SIG-M5 treated with dmso at 0.1 percent for 504 hours (cell line): ENCODE results near the gene TMPRSS13.
A peak's percentile ranks its signal among the peaks of the same experiment; 100 is the strongest.
"Not testable (repeated sequence)": the region's sequence is repeated elsewhere in the genome, so short reads cannot be mapped to it uniquely, and the experiment has no call there.

Experiments
- DNase-seq: peaks from one replicate; lab custom pipeline; 2025; ENCODE audit not compliant: unreplicated experiment; lab: John Stamatoyannopoulos, UW

The TMPRSS13 gene

DNA sequence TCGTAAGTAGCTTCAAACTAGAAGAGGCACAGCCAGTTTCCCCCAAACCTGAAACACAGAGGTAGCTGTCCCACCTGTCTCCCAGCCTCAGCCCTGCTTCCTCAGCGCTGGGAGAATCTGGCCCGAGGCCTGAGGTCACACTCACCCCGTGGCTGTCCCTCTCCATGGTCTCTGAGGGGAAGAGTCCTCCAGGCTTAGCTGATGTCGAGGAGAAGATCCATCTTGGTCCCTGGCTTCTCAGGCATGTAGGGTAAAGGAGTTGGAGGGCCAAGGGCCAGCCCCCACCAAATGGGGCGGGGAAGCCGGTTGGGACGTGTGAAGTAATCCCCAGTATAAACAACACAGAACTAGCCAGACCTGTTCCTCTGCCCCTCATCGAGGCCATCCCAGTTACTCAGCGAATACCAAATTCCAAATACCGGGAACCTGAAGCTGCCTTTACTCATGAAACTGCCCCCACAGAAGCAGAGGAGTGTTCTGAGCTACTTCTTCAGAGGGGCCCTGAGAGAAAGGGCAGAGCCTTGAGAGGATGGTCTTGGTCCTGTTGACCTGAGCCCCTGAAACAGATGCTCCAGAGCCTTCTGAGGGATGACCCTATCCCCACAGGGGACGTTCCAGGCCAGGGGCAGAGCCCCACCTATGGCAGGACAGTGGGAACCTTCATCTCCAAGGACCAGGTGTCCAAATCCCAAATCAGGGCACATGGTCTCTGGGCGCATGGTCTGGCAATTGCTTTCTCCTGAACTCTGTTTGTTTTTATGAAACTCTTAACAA is at the start of gene TMPRSS13:
TSS of gene TMPRSS13 (minus strand) at position 261 of the 774 bp plus-strand sequence. CDS start at position 166, 95 bp downstream.
- DNase-seq = peak; percentile 55

DNA sequence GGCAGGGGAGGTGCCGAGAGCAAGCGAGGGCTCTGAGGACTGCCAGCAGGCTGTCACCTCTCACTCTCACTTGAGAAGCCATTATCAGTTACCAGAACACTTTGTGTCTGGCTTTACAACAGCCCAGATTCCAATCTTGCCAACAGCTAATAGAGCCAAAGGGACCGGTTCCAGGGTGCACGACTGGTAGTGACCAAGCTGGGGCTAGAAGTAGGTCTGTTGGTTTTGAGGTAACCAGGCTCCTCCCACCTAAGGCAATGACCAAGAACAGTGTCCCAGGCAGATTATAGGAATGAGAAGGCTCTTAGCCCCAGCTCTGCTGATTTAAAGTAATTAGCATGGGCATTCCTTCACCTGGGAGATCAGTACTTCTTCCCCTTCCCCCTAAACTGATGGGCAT is 49.8 kb upstream of the TMPRSS13 start:
- DNase-seq = no peak

DNA sequence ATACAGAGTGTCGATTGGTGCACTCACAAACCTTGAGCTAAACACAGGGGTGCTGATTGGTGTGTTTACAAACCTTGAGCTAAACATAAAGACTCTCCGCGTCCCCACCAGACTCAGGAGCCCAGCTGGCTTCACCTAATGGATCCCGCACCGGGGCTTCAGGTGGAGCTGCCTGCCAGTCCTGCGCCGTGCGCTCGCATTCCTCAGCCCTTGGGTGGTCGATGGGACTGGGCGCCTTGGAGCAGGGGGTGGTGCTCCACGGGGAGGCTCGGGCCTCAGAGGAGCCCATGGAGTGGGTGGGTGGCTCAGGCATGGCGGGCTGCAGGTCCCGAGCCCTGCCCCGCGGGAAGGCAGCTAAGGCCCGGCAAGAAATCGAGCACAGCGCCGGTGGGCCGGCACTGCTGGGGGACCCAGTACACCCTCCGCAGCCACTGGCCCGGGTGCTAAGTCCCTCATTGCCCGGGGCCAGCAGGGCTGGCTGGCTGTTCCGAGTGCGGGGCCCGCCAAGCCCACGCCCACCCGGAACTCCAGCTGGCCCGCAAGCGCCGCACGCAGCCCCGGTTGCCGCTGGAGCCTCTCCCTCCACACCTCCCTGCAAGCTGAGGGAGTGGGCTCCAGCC is 49.2 kb upstream of the TMPRSS13 start:
- not testable (repeated sequence) for DNase-seq

DNA sequence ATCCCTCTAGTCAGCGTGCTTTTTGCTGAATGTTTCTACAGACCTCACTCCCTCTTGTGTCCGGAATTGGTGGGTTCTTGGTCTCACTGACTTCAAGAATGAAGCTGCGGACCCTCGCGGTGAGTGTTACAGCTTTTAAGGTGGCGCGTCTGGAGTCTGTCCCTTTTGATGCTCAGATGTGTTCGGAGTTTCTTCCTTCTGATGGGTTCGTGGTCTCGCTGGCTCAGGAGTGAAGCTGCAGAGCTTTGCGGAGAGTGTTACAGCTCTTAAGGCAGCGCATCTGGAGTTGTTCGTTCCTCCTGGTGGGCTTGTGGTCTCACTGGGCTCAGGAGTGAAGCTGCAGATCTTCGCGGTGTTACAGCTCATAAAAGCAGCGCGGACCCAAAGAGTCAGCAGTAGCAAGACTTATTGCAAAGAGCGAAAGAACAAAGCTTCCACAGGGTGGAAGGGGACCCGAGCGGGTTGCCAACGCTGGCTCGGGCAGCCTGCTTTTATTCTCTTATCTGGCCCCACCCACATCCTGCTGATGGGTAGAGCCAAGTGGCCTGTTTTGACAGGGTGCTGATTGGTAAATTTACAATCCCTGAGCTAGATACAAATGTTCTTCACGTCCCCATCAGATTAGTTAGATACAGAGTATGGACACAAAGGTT is 48.5 kb upstream of the TMPRSS13 start:
- DNase-seq = not testable (repeated sequence)

DNA sequence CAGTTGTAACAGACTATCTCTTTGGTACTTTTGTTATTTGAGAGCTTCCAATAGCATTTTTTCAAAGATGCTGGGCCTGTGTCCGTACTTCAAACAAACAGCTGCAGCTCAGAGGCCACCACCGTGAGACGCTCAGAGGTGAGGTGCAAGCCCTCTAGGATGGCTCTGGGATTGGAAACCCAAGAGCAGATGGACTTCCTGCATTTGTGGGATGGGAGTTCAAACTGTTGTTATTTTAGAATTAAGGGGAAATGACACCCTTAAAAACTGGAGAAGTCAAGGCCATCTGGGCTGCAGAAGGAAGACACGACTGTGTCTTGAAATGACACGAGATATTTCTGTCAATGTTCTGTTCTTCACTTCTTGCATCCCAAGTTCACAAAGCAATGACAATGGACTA is 47.8 kb upstream of the TMPRSS13 start:
- no peak for DNase-seq

DNA sequence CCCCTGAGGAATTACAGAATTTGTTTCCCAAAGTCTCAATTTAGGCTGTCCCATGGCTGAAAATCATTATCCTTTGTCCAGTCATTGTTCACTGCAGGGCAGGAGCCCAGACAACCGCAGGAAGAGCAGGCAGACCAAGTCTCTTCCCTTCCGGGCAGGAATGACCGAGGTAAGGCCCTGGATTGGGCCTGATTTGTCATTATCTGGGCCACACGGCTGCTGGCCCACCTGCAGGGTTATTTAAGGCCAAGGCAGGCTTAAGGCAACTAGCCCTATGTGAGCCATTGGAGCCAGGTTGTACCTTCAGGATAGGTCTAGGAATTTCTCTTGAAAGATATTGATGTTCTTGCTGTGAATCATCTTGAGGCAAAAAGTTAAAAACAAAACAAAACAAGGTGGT is 47.2 kb upstream of the TMPRSS13 start:
- no peak for DNase-seq

DNA sequence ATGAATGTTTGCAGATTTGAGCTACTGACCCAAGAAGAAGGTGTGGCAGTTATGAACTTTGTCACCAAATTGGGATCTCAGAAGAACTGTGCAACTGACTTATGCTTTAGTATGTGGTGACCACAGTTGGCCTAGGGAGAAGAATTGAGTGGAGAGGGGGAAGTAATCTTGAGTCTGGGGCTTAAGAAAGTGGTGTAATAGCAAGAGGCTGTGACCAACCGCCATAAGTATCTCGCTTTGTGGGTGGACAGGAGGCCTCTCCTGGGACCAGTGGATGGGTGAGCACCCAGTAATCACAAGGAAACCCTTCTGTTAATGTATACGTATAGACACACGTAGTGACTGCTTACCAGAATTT is 44.3 kb upstream of the TMPRSS13 start:
- DNase-seq = peak; percentile 32

DNA sequence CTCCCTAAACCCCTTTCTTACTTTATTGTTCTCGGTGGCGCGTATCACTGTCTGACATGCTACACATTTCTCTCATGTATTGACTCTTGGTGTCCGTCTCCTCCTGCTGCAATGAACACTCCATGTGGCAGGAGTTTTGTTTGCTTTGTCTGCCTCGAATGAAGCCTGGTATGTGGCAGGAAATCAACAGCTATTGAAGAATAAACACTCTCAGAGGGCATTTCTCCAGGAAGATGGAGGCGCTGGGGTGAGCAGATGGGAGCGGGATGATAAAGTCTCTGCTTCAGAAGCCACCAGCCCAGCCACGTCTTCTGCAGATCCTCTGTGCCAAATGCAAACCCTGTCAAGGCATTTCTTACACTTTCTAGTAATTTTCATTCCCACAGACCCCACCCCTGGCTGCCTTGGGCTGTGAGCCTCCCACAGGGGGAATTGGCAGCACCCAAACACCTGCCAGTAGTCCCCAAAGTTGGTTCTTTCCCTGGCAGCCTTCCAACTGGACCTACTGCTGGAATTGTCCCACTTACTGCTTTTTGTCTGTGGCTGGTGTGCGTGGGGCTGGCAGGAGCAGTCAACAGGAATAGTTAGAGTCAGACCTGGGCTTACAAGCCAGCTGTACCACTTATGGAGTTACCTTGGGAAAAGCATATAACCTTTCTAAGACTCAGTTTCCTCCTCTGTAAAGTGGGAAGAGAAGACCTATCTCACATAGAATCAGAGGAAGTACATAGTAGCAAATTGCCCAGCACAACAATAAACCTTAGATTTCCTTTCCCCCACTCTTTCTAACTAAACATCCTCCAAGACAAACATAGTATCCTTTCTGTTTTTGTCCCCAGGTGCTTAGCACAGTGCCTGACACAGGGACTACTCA is 43.7 kb upstream of the TMPRSS13 start:
- DNase-seq = no peak

DNA sequence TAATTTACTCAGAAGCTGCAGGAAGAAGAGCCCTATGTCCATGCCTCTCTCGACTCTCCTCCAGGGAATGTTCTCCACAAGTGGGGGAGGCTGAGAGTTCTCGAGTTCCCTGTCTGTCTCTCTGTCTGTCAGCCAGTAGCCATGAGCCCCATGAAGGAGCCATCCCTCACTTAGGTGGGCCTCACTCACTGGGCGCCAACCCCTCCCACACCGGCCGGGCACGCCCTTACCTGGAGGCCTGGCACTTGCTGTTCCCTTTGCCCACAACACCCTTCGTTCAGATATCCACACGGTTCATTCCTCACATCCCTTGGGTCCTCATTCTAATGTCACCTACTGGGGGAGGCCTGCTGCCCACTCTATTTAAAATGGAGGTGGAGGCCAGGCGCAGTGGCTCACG is 42.8 kb upstream of the TMPRSS13 start:
- DNase-seq = no peak

DNA sequence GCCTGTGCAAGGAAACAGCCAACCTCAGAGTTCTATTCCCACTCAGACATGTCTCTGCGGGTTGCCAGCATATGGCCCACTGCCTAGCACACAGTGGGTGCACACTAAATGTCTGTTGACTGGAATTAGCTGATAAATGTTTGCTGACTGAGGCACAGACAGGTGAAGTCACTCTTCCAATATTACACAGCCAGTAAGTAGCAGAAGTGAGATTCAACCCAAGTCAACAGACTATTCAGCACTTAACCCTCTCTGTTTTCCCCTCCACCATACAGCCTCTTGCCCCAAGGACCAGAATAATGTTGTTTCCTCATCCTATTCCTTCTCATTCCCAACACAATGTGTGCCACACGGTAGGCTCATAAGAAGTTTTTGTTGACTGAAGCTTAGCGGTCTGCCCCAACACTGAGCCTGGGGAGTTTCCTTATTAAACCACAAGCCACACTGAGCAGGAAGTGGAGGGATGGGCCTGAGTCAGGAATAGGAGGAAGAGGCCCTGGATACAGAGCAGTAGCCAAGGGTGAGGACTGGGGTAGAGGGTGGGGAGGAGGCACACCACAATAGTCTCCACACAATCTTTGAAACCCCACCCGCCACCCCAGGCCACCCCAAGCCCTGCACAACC is 41.3 kb upstream of the TMPRSS13 start:
- DNase-seq = peak; percentile 79

DNA sequence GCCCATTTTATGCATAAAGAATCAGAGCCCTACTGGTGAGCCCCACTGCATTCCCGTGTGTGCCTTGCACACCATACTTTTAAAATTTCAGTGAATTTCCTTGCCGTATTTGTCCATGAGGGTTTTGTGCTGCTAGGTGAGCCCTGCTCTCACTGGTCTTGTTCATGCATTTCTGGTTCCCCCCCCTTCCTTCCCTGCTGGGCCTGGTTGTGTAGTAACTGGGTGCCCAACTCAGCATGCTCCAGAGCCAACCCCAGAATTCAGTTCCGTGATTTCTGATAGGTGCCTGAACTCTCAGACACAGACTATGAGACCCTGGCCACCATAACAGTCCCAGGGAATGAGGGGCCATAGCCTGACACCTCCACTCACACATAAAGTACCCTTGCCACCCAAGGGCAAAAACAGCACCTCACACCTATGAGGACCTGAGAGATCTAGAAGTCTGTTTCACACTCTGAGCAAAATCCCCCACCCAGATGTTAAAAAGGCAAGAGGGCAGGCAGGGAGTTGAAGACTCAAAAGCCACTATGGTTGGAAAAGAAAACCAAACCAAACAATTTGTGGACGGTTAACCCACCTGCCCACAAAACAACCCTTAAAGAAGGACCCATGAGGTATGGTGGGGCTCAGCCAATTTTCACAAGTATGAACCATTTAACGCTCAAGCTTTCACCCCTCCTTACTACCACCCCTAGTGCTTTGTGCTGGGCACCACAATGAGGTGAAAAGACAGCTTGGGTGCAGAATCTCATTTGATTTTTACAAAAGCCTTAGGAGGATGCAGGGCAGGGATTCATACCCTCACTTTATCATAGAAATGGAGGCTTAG is 40.2 kb upstream of the TMPRSS13 start:
- DNase-seq = no peak

DNA sequence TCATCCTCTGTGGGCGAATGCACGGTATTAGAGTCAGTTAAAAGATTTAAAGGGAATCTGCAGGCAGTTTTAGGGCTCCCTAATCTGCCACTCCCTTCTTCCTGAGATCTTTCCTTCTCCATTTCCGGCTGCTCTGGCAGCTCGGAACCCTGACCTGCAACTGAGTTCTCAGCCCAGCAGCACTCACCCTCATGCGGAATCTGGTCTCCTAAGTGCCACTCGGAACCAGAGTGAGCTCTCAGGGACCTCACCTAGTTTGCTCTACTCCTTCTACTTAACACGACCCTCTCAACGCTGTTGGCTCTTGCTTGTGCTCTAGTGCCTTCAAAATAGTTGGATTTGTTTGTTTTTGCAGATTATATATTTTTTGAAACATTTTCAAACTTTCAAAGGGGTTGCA is 37.7 kb upstream of the TMPRSS13 start:
- DNase-seq = no peak

DNA sequence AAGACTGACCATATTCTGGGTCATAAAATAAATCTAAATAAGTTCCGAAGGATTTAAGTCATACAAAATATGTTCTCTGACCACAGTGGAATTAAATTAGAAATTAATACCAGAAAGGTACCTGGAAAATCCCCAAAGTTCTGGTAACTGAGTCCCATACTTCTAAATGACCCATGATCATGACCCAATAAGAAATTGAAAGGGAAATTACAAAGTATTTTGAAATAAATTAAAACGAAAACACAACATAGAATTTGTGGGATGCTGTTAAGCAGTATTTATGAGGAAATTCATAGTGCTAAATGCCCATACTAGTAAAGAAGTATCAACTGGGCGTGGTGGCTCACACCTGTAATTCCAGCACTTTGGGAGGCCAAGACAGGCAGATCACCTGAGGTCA is 33.6 kb upstream of the TMPRSS13 start:
- DNase-seq = no peak

DNA sequence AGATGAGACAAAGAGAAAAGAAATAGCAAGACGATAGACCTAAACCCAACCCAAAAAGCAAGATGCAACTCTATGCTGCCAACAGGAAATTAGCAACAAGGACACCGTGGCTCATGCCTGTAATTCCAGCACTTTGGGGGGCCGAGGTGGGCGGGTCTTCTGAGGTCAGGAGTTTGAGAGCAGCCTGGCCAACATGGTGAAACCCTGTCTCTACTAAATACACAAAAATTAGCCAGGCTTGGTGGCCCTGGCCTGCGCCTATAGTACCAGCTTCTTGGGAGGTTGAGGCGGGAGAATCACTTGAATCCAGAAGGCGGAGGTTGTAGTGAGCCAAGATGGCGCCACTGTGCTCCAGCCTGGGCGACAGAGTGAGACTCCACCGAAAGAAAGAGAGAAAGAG is 32.7 kb upstream of the TMPRSS13 start:
- DNase-seq = no peak

DNA sequence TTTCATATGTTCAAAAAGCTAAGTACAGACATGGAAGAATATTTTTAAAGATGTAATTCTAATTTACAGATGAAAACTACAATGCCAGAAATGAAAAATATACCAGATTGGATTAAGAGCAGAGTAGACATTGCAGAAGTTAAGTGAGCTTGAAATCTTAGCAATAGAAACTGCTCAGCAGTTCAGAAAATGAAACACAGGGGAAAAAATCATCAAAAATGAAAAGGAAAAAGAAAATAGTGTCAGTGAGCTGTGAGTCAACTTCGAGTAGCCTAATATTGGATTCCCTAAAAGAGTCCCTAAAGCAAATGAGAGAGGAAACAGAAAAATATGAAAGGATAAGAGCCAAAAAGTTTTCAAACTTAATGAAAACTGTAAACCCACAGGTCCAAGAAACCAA is 31.2 kb upstream of the TMPRSS13 start:
- no peak for DNase-seq

DNA sequence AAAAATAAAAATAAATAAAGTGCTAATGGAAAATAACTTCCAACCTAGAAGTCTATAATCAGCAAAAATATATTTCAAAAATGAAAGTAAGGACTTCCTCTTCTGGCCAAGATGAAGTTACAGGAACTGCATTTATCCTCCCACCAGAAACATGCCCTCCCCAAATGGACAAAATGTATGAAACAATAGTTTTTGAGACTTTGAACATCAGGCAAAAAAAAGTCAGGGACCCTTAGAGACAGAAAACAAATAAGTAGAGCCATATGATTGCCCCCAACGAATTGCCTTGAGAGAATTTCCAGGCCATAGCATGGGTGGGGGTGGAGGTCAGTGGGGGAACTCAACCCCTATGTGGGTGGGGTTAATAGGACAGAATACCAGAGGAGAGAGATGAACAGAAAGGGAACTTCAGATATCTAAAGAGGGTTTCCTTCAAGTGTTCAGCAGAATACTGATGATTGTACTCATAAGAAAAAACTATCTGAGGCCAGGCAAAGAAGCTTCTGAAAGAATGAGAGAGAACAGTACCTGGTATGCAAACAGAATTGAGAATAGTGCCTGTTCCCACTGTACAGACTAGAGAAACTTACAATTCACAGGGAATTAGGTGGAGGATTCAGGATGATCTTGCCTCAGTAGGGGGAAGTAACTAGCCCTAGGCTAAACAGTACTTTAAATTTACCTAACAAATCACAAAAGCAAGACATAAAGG is 30.4 kb upstream of the TMPRSS13 start:
- peak; percentile 63 for DNase-seq

DNA sequence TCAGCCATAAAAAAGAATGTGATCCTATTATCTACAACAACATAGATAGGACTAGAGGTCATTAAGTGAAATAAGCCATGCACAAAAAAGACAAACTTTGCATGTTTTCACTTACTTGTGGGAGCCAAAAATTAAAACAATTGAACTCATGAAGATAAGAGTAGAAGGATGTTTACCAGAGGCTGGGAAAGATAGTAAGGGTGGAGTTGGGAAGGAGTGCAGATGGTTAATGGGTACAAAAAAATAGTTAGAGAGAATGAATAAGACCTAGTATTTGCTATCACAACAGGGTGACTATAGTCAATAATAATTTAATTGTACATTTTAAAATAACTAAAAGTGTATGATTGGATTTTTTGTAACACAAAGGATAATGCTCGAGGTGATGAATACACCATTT is 29.7 kb upstream of the TMPRSS13 start:
- DNase-seq = no peak

DNA sequence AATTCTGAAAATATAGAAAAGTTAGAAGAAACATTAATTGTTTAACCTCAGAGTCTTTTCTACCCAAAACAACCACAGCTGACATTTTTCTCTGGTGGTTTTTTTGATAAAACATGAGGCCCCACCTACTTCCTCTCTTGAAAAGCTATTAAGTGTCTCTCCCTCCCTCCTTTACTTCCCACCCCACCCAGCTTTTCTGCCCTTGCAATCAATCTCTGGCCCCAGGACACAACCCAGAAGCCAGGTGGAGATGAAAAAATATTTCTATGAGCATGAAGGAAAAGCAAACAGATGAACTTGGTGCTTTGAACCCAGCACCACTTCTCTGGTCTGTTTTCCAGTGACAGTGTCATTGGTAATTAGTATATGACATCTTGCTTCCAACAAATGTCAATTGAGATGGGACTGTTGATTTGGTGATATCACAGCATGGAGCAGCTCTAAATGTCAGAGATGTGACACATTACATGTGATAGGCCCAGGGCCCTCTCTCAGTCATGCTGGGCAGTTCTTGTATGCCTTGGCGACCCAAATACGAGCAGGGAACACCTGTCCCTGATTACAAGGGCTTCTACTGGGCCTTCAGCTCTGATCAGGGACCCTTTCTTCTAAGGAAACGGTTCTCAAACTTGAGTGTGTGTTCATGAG is 23.9 kb upstream of the TMPRSS13 start:
- DNase-seq = no peak
